DOHH2 (cell line): ENCODE results near the gene RFESD.

Experiments
- EZH2phosphoT487 ChIP-seq: fragments of 200-600 bp; sonication (generic); IDR thresholded peaks from 2 replicates; pipeline ENCODE4 v1.6.1; 2017; ENCODE audit warnings: borderline replicate concordance, mild to moderate bottlenecking, antibody characterized with exemption, low read length, moderate library complexity, mixed read lengths
- TF ChIP-seq, protein P1 (sequence below): fragments of 200-600 bp; sonication (generic); IDR thresholded peaks from one replicate; pipeline ENCODE4 v1.5.1; 2014; ENCODE audit warnings: antibody characterized with exemption, mild to moderate bottlenecking, low read depth, low read length; ENCODE audit not compliant: poor library complexity, severe bottlenecking

DNA sequence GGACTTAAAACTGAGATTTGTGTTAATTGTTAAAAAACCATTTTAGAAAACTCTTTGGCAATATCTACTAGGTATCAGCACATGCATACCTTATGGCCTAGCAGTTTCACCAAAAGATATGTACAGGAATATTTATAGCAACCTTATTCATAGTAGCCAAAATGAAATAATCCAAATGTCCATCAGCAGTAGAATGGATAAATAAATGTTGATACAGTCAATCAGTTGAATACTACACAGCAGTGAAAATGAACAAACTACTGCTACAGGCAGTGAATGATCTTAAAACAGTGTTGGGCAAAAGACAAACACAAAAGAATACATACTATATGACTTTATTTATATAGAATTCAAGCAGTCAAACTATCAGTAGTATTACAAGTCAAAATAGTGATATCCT lies 16.4 kb downstream of the RFESD start:
- TF ChIP-seq, protein P1, sequence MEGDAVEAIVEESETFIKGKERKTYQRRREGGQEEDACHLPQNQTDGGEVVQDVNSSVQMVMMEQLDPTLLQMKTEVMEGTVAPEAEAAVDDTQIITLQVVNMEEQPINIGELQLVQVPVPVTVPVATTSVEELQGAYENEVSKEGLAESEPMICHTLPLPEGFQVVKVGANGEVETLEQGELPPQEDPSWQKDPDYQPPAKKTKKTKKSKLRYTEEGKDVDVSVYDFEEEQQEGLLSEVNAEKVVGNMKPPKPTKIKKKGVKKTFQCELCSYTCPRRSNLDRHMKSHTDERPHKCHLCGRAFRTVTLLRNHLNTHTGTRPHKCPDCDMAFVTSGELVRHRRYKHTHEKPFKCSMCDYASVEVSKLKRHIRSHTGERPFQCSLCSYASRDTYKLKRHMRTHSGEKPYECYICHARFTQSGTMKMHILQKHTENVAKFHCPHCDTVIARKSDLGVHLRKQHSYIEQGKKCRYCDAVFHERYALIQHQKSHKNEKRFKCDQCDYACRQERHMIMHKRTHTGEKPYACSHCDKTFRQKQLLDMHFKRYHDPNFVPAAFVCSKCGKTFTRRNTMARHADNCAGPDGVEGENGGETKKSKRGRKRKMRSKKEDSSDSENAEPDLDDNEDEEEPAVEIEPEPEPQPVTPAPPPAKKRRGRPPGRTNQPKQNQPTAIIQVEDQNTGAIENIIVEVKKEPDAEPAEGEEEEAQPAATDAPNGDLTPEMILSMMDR: no peak
- no peak for TF ChIP-seq EZH2phosphoT487
